ENCODE data around the gene RPL23.

The RPL23 gene

GRCh38 chr17:38853292-38854219 lies at the start of gene RPL23:
RPL23 (minus strand) TSS chr17:38853721; CDS start chr17:38853710, 11 bp downstream.
- peak; percentile 82 to 88 for DNase-seq (ENCODE audit: low read depth in 2 of 2)

DNA sequence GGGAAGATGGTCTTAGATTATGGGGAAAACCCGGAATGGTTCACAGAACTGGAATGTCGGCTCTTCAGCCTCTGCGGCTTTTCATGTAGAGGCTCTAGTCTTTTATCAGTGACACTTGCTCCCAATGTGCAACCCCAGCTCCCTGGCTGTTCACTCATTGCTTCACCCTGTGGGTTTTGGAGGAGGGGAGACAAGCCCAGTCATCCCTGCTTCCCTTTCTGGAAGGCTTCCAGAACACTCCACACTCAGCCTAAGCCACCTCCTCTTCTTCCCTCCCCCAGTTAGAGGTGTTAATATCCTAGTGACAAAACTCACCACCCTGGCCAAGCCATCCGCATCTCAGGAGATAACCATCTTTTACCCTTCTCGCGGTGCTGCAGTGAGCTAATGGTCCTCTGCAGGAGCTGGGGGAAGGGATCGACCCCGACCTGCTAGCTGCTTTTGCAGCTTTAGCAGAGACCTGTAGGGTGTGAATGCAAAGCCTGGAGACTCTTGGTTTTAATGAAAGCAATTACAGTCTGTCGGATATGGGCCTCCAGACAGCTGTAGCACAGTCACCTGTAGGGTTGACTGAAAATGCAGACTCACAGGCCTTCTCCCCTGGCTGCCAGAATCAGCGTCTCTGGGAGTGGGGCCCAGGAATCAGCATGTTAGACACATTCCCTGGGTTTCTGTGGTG lies 47.6 kb upstream of the RPL23 start:
- no peak for DNase-seq (ENCODE audit: low read depth in 2 of 2)

DNA sequence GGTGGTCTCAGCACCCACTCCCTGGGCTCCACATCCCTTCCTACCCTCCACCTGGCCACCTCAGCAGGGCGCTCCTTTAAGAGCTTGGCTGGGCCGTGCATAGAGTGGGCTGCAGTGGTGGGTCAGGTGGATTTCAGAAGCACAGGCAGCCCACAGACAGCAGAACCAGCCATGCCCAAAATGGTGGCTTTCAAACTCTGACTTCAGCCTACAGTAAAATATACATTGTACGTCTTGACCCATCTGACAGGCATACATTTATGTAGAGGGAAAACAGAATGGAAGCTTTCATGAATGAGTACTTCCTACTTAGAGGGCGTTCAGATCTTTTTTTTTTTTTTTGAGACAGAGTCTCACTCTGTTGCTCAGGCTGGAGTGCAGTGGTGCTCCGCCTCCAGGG lies 45.9 kb upstream of the RPL23 start:
- DNase-seq (ENCODE audit: low read depth in 2 of 2), result no peak

DNA sequence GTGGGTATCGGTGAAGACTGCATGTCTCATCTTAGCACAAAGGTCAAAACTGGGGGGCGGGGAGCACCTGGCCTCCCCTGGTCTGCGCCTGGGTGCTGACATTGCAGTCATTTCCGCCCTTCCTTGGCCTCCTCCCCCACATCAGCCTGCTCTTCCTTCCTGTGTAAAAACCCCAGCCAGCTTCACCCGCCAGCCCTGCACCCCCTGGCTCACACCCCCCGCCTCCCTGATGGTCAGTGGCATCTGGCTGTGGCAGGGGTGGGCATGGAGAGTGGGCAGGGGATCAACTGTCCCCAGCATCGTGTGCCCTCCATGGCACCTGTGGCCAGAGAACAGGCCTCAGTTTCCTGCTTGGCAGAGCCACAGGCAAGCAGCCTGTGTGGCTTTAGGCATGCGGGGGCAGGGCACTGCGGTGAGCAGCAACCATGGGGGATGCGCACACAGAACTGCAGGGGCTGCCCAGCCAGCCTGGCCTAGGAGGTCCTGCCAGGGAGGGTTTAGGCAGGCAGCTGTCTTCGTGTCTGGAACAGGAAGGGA lies 45.4 kb upstream of the RPL23 start:
- DNase-seq (ENCODE audit: low read depth in 2 of 2), result peak; percentile 85

DNA sequence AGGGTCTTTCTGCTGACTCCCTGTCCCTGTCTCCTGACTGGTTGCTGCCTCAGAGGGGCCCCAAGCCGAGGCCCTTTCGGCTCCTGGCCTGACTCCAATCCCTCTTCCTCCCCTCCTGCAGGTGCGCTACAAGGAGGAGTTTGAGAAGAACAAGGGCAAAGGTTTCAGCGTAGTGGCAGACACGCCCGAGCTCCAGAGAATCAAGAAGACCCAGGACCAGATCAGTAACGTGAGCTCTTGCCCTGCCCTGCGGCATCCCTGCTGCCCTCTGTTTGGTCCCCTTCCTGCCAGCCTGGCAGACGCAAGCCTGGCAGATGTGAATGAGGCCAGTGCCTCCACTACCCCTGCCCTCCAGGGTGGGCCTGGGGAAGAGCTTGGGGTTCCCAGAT lies 44.8 kb upstream of the RPL23 start:
- DNase-seq (ENCODE audit: low read depth in 2 of 2), result no peak

- no peak for DNase-seq (ENCODE audit: low read depth in 2 of 2)
Observed at GRCh38 chr17:38897671-38898290, 44.3 kb upstream of the RPL23 start.

DNA sequence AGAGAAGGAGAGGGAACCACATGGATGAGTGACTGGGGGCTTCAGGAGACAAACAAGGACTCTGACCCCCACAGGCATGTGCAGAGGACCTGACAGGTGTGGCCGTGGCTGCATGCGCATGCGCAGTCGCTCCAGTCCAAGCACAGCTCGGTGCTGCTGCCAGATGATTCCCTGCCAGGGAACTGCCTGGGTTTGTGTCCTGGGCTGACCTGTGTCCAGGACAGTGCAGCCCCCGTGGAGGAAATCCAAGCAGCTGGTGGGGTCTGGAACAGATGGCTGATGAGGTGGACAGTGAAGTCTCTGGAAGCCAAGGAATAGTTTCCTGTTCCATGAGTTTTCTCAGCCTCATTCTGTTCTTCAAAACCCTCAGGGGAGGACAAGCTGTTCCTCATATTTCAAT lies 43.7 kb upstream of the RPL23 start:
- no peak for DNase-seq (ENCODE audit: low read depth in 2 of 2)

- DNase-seq (ENCODE audit: low read depth in 2 of 2), result no peak
Observed at GRCh38 chr17:38896346-38896954, 42.9 kb upstream of the RPL23 start.

GRCh38 chr17:38894276-38894675 lies 40.8 kb upstream of the RPL23 start:
- DNase-seq (ENCODE audit: low read depth in 2 of 2), result no peak

GRCh38 chr17:38893607-38894006 lies 40.1 kb upstream of the RPL23 start:
- DNase-seq (ENCODE audit: low read depth in 2 of 2), result peak in 1 of 2 donors; percentile 40

GRCh38 chr17:38893113-38893512 lies 39.6 kb upstream of the RPL23 start:
- no peak for DNase-seq (ENCODE audit: low read depth in 2 of 2)

DNA sequence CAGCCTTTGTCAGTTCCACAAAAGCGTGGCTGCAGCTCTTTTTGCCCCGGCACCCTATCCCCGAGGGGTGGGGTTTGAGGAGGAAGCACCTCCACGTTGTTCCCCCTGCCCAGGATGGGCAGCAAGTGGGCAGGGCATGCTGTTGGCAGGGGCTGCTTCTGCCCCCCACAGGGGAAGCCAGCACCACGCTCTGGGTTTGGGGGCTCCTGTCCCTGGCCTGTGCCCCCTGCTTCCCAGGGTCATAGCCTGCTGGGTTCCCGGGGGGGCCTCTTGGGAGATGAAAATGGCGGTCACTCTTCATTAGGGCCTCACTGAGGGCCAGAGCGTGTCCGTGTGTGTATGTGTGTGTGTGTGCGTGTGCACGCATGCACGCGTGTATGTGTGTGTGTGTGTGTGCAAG lies 39.1 kb upstream of the RPL23 start:
- no peak for DNase-seq (ENCODE audit: low read depth in 2 of 2)

DNA sequence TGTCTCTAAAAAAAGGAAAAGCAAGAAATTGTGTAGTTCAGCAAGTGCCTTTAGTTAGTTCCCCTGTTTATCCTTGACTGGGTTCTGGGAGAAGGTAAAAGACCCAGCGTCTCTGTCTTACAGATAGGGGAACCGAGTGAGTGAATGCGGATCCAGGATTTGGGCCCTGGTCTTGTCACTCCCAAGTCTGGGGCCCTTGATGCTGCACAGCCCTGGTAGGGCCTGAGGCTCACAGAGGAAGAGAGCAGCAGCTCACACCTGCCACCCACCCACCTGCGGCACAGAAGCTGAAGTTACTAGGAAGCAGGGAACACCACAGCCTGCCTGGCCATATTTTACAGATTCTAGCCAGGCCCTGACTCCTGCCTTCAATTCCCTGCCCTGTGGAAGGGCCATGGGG lies 38.6 kb upstream of the RPL23 start:
- no peak for DNase-seq (ENCODE audit: low read depth in 2 of 2)

- no peak for DNase-seq (ENCODE audit: low read depth in 2 of 2)
Observed at GRCh38 chr17:38891441-38891840, 37.9 kb upstream of the RPL23 start.

DNA sequence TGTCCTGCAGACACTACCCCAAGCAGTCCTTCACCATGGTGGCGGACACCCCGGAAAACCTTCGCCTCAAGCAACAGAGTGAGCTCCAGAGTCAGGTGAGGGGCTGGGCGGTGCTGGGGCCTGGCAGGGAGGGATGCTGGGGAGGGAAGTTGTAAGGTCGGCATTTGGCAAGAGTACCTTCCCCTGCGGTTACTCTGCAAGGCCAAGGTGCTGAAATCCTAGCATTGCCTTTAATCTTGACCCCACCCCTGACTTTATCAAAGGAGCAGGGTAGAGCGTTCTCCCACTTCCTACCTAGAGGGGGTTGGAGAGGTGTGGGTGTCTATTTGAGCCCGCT lies 36.9 kb upstream of the RPL23 start:
- no peak for DNase-seq (ENCODE audit: low read depth in 2 of 2)

- no peak for DNase-seq (ENCODE audit: low read depth in 2 of 2)
Observed at GRCh38 chr17:38889745-38890409, 36.4 kb upstream of the RPL23 start.

DNA sequence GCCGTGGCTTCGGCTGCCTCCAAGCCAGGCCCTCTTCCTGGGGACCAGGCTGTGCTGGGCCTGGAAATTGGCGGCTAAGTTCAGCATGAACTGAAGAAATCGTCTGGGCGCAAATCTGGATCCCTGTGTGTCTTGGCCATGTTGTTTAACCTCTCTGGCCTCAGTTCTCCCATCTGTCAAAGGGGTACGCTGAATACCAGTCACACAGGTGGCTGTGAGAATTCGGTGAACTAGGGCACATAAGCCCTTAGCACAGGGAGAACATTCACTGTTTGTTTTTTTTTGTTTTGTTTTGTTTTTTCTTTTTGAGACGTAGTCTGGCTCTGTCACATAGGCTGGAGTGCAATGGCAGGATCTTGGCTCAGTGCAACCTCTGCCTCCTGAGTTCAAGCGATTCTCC lies 35.3 kb upstream of the RPL23 start:
- DNase-seq (ENCODE audit: low read depth in 2 of 2), result no peak

- no peak for DNase-seq (ENCODE audit: low read depth in 2 of 2)
Observed at GRCh38 chr17:38886643-38887010, 33.1 kb upstream of the RPL23 start.

DNA sequence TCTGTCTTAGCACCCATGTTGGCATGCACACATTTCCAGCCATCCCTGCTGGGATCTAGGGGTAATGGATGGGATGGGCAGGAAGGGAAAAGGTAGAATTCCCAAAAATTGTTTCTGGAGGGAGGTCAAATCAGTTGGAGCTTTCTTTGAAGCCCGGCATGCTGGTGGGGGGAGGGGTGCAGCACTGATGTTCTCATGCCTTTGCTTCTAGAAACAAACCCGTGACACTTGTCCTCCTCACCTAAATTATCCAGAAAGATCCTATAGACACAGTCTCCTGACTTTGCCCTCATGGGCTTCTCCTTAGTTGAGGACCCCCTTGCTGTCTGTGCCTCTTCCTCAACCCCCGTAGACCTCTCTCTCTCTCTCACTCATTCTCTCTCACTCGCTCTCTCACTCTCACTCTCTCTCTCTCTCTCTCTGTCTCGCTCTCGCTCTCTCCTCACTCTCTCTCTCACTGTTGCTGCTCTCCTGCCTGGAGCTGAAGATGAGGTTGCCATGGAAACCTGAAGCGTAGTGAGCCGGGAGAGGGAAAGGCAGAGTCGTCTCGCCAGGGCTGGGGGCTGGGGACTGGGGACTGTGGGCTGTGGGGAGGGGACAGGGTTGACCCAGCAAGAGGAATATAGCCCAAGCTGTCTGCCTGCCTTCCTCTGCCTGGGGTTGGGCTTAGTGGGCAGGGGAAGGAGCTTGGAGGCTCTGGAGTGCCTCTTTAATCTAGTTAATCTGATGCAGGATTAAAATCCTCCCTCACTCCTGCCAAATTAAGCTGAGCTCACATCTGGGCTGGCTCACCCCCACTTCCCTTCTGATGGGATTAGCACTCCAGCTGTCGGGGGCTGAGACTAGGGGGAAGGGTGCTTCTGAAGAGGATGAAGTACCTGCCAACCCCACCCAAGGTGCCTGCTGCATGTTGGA lies 32.5 kb upstream of the RPL23 start:
- no peak for DNase-seq (ENCODE audit: low read depth in 2 of 2)

GRCh38 chr17:38885044-38885727 lies 31.7 kb upstream of the RPL23 start:
- DNase-seq (ENCODE audit: low read depth in 2 of 2), result no peak

Measured in stimulated activated CD8-positive, alpha-beta memory T cell treated with anti-CD3 and anti-CD28 coated beads, Interleukin-2, amount 100 ng/mL, for 48 hours (primary cell).